ENCODE results near the gene MAP1S.
"Not testable (repeated sequence)": the region's sequence is repeated elsewhere in the genome, so short reads cannot be mapped to it uniquely, and the experiment has no call there.

MAP1S gene

GRCh38 chr19:17758515-17758914, 39.2 kb downstream of the MAP1S start:
- peaks cover 33% of the 10 kb centered on the region for H3K4me1 Mint-ChIP-seq (ENCODE audit: low read depth)
- H3K27ac Mint-ChIP-seq: no peak overlapping the region
- no peaks in the 10 kb centered on the region for H3K27me3 Mint-ChIP-seq
- no peaks in the 10 kb centered on the region for H3K9me3 Mint-ChIP-seq (ENCODE audit: low read depth)
- no peak overlapping the region for H3K4me3 Mint-ChIP-seq
- peaks cover 11% of the 10 kb centered on the region for H3K36me3 Mint-ChIP-seq

GRCh38 chr19:17761148-17761547, 41.9 kb downstream of the MAP1S start:
- H3K27me3 Mint-ChIP-seq: no peaks in the 10 kb centered on the region
- peaks cover 7% of the 10 kb centered on the region for H3K36me3 Mint-ChIP-seq
- H3K4me3 Mint-ChIP-seq: no peak overlapping the region
- no peak overlapping the region for H3K27ac Mint-ChIP-seq
- no peaks in the 10 kb centered on the region for H3K9me3 Mint-ChIP-seq (ENCODE audit: low read depth)
- H3K4me1 Mint-ChIP-seq (ENCODE audit: low read depth): peaks cover 13% of the 10 kb centered on the region

GRCh38 chr19:17762505-17763229, 43.4 kb downstream of the MAP1S start:
- H3K36me3 Mint-ChIP-seq: peaks cover 7% of the 10 kb centered on the region
- H3K4me3 Mint-ChIP-seq: no peak overlapping the region
- H3K27ac Mint-ChIP-seq: no peak overlapping the region
- no peaks in the 10 kb centered on the region for H3K9me3 Mint-ChIP-seq (ENCODE audit: low read depth)
- no peaks in the 10 kb centered on the region for H3K27me3 Mint-ChIP-seq
- peaks cover 8% of the 10 kb centered on the region for H3K4me1 Mint-ChIP-seq (ENCODE audit: low read depth)

GRCh38 chr19:17764348-17764747, 45.1 kb downstream of the MAP1S start:
- H3K4me3 Mint-ChIP-seq: no peak overlapping the region
- peaks cover 3% of the 10 kb centered on the region for H3K4me1 Mint-ChIP-seq (ENCODE audit: low read depth)
- no peaks in the 10 kb centered on the region for H3K27me3 Mint-ChIP-seq
- H3K36me3 Mint-ChIP-seq: peaks cover 4% of the 10 kb centered on the region
- H3K9me3 Mint-ChIP-seq (ENCODE audit: low read depth): no peaks in the 10 kb centered on the region
- H3K27ac Mint-ChIP-seq: no peak overlapping the region

GRCh38 chr19:17765069-17765618, 45.9 kb downstream of the MAP1S start:
- peaks cover 3% of the 10 kb centered on the region for H3K4me1 Mint-ChIP-seq (ENCODE audit: low read depth)
- H3K36me3 Mint-ChIP-seq: peaks cover 4% of the 10 kb centered on the region
- no peak overlapping the region for H3K4me3 Mint-ChIP-seq
- no peaks in the 10 kb centered on the region for H3K9me3 Mint-ChIP-seq (ENCODE audit: low read depth)
- no peak overlapping the region for H3K27ac Mint-ChIP-seq
- H3K27me3 Mint-ChIP-seq: no peaks in the 10 kb centered on the region

- Mint-ChIP-seq H3K36me3 (peaks cover 2% of the 10 kb centered on the region), H3K9me3 (ENCODE audit: low read depth) (no peaks in the 10 kb centered on the region), H3K4me1 (ENCODE audit: low read depth) (no peaks in the 10 kb centered on the region), H3K27me3 (no peaks in the 10 kb centered on the region), H3K27ac (no peak overlapping the region), H3K4me3 (no peak overlapping the region)
Observed at GRCh38 chr19:17766543-17767131, 47.4 kb downstream of the MAP1S start.

- Mint-ChIP-seq H3K27ac (no peak overlapping the region), H3K4me3 (no peak overlapping the region), H3K4me1 (ENCODE audit: low read depth) (no peaks in the 10 kb centered on the region), H3K27me3 (no peaks in the 10 kb centered on the region), H3K36me3 (peaks cover 2% of the 10 kb centered on the region), H3K9me3 (ENCODE audit: low read depth) (no peaks in the 10 kb centered on the region)
Observed at GRCh38 chr19:17767559-17767958, 48.3 kb downstream of the MAP1S start.

- no peaks in the 10 kb centered on the region for H3K27me3 Mint-ChIP-seq
- H3K27ac Mint-ChIP-seq: no peak overlapping the region
- peaks cover 3% of the 10 kb centered on the region for H3K36me3 Mint-ChIP-seq
- no peaks in the 10 kb centered on the region for H3K9me3 Mint-ChIP-seq (ENCODE audit: low read depth)
- H3K4me3 Mint-ChIP-seq: no peak overlapping the region
- peaks cover 3% of the 10 kb centered on the region for H3K4me1 Mint-ChIP-seq (ENCODE audit: low read depth)
Observed at GRCh38 chr19:17770613-17771012, 51.3 kb downstream of the MAP1S start.

GRCh38 chr19:17772172-17772571, 52.9 kb downstream of the MAP1S start:
- H3K4me3 Mint-ChIP-seq: no peak overlapping the region
- no peak overlapping the region for H3K27ac Mint-ChIP-seq

GRCh38 chr19:17775245-17775927, 56.1 kb downstream of the MAP1S start:
- H3K27me3 Mint-ChIP-seq: no peaks in the 10 kb centered on the region
- no peaks in the 10 kb centered on the region for H3K9me3 Mint-ChIP-seq (ENCODE audit: low read depth)
- H3K4me3 Mint-ChIP-seq: no peak overlapping the region
- peaks cover 11% of the 10 kb centered on the region for H3K4me1 Mint-ChIP-seq (ENCODE audit: low read depth)
- H3K27ac Mint-ChIP-seq: no peak overlapping the region
- peaks cover 2% of the 10 kb centered on the region for H3K36me3 Mint-ChIP-seq

More at GRCh38 chr19:17772172-17772571, 52.9 kb downstream of the MAP1S start:
- no peaks in the 10 kb centered on the region for H3K9me3 Mint-ChIP-seq (ENCODE audit: low read depth)
- H3K36me3 Mint-ChIP-seq: peaks cover 2% of the 10 kb centered on the region
- peaks cover 7% of the 10 kb centered on the region for H3K4me1 Mint-ChIP-seq (ENCODE audit: low read depth)
- H3K27me3 Mint-ChIP-seq: no peaks in the 10 kb centered on the region

- H3K27ac Mint-ChIP-seq: no peak overlapping the region
- H3K27me3 Mint-ChIP-seq: no peaks in the 10 kb centered on the region
- H3K4me3 Mint-ChIP-seq: no peak overlapping the region
- H3K4me1 Mint-ChIP-seq (ENCODE audit: low read depth): peaks cover 11% of the 10 kb centered on the region
- no peaks in the 10 kb centered on the region for H3K9me3 Mint-ChIP-seq (ENCODE audit: low read depth)
- peaks cover 2% of the 10 kb centered on the region for H3K36me3 Mint-ChIP-seq
Observed at GRCh38 chr19:17775991-17776803, 56.9 kb downstream of the MAP1S start.

GRCh38 chr19:17777840-17778239, 58.6 kb downstream of the MAP1S start:
- peaks cover 11% of the 10 kb centered on the region for H3K4me1 Mint-ChIP-seq (ENCODE audit: low read depth)
- not testable (repeated sequence) for H3K9me3 Mint-ChIP-seq (ENCODE audit: low read depth); H3K36me3 Mint-ChIP-seq; H3K27ac Mint-ChIP-seq; H3K27me3 Mint-ChIP-seq; H3K4me3 Mint-ChIP-seq

GRCh38 chr19:17778251-17778967, 59.1 kb downstream of the MAP1S start:
- H3K27me3 Mint-ChIP-seq: no peaks in the 10 kb centered on the region
- H3K4me3 Mint-ChIP-seq: no peak overlapping the region
- H3K4me1 Mint-ChIP-seq (ENCODE audit: low read depth): peaks cover 11% of the 10 kb centered on the region
- H3K27ac Mint-ChIP-seq: no peak overlapping the region
- no peaks in the 10 kb centered on the region for H3K9me3 Mint-ChIP-seq (ENCODE audit: low read depth)
- H3K36me3 Mint-ChIP-seq: peaks cover 4% of the 10 kb centered on the region
